GM18520 (cell line): Measurements from ENCODE around the gene POLR2J.
"Not testable (repeated sequence)": the region's sequence is repeated elsewhere in the genome, so short reads cannot be mapped to it uniquely, and the experiment has no call there.

ENCODE experiments used
- ATAC-seq: cut with Tn5 transposase; IDR thresholded peaks from one replicate; pipeline ENCODE4 v1.9.1; 2021; ENCODE audit not compliant: unreplicated experiment

The POLR2J gene

DNA sequence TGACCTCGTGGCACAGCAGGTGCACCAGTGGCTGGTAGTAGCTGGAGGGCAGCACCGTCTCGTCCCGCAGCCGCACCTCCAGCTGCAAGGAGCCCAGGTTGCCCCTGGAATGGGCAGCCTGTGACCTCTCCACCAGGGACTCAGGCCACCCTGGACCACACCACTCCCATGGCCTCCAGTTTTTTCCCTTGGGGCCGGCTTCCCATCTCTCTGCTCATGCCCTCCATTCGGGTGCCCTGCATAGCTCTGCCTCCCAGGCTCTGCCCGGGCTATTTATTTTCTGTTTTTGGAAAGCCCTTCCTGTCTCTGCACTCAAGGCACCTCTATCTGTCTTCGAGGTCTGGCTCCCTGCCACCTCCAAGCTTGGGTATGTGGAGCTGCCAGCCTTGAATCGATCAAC is 18.1 kb upstream of the POLR2J start:
- not testable (repeated sequence) for ATAC-seq

- peak; percentile 57 for ATAC-seq
Observed at GRCh38 chr7:102494473-102495149, 15.9 kb upstream of the POLR2J start.

DNA sequence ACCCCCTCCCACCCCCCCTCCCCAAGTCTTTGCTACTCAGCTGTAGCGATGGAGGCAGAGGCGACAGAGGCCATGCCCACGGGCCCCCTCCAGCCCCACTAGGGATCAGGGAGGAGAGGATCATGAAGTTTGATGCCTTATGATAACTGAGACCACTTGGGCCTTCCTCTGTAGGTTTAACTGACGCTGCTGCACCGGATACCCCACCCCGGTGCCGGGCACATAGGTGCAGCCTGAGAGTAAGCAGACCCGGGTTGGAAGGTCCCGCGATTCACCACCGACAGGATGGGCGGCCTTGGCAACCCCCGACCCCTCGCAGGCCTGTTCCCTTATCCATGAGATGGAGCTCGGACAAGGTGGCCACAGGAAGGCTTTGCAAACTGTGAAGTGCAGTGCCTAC is 15.3 kb upstream of the POLR2J start:
- ATAC-seq, result not testable (repeated sequence)

DNA sequence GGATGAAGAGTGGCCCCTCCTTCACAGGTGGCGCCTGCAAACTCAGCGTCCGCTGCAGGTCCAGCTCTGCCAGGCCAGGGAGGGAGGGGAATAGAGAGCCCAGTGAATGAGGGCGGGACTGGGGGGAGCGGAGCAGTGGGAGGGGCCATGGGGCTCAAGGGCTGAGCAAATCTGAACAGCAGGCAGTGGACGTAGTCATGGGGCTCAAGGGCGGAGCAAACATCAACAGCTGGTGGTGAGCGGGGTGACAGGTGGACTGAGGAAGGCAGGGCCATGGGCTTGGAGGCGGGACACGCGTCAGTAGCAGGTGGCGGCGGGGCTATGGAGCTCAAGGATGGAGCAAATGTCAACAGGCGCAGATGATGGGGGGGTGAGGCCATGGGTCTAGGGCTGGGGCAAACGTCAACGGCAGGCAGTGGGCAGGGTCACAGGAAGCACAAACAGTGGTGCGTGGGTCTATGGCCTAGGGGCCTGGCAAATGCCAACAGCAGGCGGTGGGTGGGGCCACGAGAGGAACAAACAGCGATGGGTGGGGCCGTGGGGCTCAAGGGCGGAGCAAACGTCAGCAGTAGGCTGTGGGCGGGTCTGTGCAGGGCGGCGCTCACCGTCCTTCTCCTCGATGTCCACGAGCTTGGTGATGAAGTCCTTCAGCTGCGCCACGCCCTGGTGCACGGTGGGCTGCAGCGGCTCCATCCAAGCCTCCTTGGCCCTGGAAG is 14.7 kb upstream of the POLR2J start:
- not testable (repeated sequence) for ATAC-seq

- ATAC-seq, result not testable (repeated sequence)
Observed at GRCh38 chr7:102490529-102491075, 11.9 kb upstream of the POLR2J start.

DNA sequence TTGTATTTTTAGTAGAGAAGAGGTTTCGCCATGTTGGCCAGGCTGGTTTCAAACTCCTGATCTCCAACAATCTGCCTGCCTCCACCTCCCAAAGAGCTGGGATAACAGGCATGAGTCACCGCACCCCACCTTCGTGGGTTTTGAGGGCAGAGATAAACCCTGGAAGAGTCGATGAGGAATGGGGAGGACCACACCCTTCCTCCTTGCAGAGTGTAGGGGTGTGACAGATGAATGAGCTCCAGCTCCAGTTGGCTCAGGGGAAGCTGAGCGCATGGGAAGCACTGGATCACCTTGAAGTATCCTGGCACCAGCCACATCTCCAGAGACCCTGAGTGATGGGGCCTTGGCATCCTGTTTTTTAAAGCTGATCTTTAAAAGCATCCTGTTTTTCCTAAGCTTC is 5.6 kb upstream of the POLR2J start:
- ATAC-seq, result not testable (repeated sequence)

- ATAC-seq, result not testable (repeated sequence)
Observed at GRCh38 chr7:102481962-102482361, 3.2 kb upstream of the POLR2J start.

- ATAC-seq, result not testable (repeated sequence)
Observed at GRCh38 chr7:102479982-102480637, 1.4 kb upstream of the POLR2J start.

DNA sequence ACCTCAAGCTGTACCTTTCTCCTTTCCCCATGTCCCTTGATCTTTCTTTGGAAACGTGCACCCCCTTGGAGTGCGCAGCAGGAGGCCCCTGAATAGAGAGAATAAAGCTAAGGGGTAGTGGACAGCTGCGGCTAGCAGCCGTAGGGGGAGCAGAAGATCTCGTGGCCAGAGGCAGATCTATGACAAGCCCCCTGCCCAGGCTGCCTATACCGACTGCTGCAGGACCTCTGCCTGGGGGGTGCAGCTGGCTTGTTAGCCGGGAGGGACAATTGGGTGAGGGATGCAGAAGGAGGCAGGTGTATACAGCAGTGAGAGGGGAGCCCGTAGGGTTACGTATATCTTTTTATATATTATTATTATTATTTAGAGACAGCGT is 475 bp upstream of the POLR2J start:
- peak; percentile 19 for ATAC-seq

DNA sequence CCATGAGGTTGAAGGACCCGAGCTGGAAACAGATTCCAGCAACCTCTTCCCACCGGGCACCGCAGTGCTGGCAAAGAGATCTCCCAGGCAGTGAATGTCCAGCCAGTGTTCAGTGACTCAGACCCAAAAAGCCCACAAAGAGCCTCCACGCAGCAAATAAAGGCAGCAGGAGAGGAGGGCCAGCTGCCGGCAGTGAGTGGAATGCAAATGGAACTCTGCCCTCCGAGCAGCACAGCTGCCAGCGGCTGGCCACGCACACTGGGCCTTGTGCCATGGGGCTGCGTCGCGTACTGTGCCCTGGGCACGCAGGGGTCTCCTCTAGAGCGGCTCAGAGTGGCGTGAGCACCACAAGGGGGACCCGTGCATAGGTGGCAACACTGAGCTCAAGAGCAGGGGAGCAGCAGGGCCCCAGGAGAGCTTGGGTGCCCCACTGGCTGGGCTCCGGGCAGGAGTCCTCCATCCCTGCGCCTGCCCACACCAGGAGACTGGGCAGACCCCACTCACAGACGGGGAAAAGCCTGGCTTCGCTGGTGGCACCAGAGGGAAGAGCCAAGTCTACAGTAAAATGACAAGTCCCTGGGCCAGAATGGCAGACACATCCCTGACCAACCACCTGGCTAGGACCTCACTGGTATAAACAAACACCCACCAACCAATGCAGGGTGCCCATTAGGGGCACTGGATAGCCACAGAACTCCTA is 3.8 kb downstream of the POLR2J start:
- ATAC-seq, result not testable (repeated sequence)

DNA sequence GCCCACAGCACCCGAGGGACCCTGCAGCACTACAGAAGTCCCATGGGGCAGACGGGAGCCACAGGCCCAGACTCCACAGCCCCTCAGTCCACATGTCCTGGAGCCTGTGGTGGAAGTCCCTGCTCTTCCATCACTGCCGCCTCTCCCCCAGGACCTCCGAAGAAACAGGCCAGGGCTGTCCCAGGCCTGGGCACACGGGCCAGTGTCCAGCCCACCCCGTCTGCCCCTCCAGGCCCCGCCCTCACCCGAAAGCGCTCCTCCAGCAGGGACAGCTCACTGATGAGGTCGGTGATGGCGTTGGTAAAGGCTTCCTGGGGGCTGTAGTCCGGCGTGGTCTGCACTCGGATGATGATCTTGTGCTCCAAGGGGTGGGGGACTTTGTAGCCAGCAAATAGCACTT is 4.6 kb downstream of the POLR2J start:
- ATAC-seq, result not testable (repeated sequence)

GRCh38 chr7:102473271-102473991 is 5.3 kb downstream of the POLR2J start:
- ATAC-seq, result no peak

- no peak for ATAC-seq
Observed at GRCh38 chr7:102472126-102473041, 6.3 kb downstream of the POLR2J start.

- no peak for ATAC-seq
Observed at GRCh38 chr7:102471791-102472125, 7.0 kb downstream of the POLR2J start.

DNA sequence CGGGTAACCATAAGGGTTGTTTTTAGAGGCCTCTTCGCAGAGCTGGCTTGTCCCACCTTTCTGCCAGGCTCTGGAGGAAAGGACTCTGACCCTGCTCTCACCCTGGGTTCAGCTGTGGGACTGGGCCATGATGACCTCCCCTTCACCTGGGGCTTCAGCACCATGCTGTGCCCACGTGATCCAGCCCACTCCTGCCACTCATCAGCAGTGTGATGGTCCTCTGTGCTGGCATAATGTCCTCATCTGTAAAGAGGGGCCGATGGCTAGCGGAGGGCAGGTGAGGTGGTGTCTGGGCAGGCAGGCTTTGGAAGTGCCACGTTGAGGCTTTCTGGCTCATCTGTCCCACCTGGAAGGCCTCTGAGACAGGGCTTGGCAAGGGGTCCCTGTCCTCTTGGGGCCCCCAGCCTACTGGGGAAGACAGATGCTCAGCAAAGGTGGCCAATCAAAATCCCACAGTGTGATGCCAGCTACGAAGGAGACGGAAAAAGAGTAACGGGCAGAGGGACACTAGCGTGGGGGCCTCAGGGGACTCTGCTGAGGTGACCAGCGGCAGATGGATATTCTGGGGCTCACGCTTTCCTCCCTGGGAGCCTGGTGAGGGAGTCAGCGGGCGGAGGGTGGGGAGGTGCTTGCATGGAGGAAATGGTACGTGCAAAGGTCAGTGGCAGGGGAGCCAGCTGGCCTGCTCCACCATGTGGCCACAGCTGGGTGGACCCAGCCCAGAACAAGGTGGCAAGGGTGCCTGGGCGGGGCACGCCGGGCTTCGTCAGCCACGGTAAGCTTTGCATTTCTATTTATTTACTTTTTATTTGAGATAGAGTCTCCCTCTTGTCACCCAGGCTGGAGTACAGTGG is 8.5 kb downstream of the POLR2J start:
- no peak for ATAC-seq

DNA sequence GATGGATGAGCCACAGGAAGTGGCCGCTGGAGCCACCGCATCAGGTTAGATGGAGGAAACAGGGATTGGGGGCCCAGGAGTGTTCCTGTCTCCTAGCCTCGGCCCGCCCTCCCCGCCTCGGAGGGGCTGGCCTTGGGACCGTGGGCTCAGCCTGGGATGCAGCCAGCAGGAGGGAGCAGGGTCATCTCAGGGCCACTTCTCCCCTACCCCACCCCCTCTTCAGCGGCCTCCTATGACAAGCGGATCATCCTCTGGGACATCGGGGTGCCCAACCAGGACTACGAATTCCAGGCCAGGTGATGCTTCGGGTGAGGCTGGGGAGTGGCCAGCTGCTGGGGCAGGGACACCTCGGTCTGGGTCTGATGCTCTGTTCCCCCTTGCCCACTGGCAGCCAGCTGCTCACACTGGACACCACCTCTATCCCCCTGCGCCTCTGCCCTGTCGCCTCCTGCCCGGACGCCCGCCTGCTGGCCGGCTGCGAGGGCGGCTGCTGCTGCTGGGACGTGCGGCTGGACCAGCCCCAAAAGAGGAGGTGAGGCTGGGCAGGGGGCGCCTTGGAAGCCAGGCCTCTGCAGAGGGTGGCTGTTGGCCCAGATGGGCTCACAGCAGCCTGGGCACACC is 9.3 kb downstream of the POLR2J start:
- ATAC-seq, result no peak

DNA sequence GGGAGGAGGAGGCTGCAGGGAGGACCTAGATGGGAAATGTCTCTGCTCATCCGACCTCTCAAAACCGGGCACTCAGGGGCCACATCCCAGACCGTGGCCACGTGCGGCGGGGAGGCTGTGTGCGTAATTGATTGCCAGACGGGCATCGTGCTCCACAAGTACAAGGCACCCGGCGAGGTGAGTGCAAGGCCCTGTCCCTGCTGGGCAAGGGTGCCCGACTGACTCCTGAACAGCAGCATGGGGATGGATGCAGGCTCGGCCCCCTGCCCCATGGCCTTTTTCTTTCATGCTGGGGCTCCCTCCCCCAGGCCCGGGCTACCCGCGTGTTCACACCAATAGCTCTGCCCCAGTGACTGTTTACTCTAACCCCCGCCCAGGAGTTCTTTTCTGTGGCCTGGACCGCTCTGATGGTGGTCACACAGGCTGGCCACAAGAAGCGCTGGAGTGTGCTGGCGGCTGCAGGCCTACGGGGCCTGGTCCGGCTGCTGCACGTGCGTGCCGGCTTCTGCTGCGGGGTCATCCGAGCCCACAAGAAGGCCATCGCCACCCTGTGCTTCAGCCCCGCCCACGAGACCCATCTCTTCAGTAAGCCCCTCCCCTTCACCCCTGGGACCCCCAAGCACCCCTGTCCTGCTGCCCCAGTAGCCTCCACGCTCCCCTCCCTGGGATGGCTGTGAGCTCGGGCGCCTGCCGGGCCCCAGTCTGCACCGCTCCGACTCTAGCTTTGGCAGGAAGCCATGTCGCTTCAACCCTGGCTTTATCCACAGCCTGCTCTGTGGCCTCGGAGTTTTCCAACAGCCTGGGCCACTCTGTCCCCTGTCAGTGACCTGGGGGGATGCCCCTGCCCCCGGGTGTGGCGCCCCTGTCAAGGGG is 10.0 kb downstream of the POLR2J start:
- no peak for ATAC-seq
